Measurements from ENCODE around the gene NSMCE4A.
"Not testable (repeated sequence)": the region's sequence is repeated elsewhere in the genome, so short reads cannot be mapped to it uniquely, and the experiment has no call there.

NSMCE4A gene

DNA sequence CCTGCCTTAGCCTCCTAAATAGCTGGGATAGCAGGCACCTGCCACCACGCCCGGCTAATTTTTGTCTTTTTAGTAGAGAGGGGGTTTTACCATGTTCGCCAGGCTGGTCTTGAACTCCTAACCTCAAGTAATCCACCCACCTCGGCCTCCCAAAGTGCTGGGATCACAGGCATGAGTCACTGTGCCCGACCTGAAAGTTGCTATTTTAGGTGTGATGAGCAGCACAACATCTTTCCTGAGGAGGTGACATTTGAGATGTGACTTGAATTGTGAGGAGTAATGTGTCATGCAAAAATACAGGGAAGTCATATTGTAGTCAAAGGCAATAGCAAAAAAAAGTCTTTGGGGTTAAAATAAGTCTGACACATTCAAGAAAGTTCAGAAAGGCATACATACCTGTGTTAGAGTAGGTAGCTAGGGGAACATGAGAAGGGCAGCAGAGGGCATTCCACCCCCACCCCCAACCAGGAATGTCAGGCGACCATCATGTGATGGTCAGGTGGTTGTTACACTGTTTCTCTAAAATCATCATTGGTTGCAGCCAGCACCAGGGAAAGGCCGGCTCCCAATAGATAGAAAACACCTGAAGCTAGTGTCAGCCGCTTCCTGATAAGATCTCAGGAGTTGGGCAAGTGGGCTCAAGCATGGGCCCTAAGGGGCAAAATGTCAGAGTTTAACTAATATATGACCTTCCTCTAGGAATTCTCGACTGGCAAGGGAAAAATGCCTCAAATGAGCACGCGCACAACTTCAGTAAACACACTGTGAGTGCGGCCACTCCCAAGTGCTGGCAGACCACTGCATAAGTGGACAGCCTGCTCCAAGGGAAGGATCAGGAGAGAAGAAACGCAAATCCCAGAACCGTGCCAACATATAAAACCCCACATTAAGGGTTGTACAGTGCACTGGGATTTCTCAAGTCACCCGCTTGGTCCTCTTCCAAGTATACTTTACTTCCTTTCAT lies 13.6 kb upstream of the NSMCE4A start, which contains the start of gene TACC2:
TSS of gene TACC2 (plus strand) at position 803 of the 964 bp plus-strand sequence. CDS start 32,819 bp downstream, outside the sequence.
- no peak for DNase-seq

DNA sequence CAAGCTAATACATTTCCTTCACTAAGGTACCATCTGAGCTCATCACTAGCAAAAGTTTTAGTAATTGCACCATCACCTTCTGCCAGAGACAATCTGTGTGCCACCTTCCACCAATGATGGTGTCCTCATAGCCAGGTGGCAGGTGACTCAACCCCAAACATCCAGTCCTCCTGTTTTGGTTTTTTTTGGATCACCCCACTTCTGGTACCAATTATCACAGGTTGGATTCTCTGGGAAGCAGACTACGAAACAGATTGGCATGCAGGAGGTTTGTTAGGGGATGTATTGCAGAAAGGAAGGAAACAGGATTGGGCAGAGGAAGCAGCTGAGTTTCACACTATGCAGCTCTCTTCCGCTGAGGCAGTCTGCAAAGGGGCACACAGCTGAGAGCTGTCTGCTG lies 9.4 kb upstream of the NSMCE4A start:
- no peak for DNase-seq

GRCh38 chr10:121983852-121984251 lies 8.8 kb upstream of the NSMCE4A start:
- no peak for DNase-seq

DNA sequence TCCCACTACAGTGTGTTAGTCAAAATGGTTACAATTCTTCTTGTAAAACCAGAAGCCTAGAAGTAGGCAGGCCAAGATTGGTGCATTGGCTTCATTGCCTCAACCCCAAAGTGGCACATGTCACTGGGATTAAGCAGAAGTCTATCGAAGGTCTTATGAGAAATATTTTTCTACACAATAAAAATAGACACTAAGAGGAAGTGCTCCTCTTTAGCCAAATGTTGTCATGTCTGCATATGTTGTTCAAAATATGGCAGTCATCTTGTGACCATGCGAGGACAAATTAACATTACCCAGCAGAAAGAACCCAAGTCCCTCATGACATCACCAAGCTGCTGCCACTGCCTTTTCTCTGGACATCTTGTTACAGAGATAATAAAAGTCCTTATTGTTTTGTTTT lies 6.3 kb upstream of the NSMCE4A start:
- DNase-seq: no peak

DNA sequence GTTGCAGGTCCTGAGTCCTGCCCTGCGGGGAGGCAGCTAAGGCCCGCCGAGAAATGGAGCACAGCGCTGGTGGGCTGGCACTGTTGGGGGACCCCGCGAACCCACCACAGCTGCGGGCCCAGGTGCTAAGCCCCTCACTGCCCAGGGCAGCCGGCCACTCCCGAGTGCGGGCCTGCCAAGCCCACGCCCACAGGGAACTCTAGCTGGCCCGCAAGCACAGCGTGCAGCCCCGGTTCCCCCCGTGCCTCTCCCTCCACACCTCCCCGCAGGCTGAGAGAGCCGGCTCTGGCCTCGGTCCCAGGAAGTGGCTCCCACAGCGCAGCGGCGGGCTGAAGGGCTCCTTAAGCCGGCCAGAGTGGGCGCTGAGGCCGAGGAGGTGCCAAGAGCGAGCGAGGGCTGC lies 3.5 kb upstream of the NSMCE4A start:
- no peak for DNase-seq

- no peak for DNase-seq
Measured at GRCh38 chr10:121976607-121977006, 1.6 kb upstream of the NSMCE4A start.

- peak; percentile 32 for DNase-seq
Measured at GRCh38 chr10:121975295-121976086, 474 bp upstream of the NSMCE4A start.

DNA sequence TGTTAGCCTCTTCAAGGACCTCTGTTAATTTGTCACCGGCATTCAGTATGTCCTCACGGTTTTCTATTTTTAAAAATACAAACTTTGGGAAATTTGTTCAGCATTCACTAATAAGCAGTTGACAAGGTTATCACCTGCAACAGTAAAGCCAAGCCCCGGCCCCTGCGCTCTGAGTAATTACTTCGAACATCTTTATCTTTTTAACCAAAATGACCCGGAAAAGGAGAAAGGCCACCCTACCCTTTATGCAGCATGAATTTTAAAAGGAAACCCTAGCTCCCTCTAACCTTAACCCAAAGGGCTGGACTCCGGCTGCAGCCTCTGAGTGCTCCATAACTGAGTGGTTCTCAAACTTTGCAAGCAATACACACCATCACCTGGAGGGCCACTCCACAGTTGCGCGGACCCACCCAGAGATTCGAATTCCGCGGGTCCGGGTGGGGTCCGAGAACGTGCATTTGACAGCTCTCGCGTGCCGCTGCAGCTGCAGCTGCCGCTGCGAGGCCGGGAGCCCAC lies 940 bp downstream of the NSMCE4A start:
- no peak for DNase-seq

GRCh38 chr10:121969086-121969485 lies 5.9 kb downstream of the NSMCE4A start:
- not testable (repeated sequence) for DNase-seq

- DNase-seq: no peak
Measured at GRCh38 chr10:121965996-121966395, 9.0 kb downstream of the NSMCE4A start.

DNA sequence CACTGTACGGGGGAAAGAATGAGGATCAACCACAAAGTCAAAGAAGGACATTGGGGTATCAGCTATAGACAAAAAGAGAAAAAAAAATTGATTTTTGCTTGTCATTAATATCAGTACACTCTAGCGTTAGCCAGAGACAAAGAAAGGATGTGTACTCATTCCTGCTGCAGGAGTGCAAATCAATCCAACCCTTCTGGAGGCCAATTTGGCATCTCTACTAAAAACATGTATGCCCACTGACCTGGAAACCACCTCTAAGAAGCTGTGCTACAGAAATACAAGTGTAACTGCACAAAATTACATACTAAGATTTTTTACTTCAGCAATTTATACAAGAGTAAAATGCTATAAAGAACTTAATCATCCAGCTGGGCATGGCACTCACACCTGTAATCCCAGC lies 13.6 kb downstream of the NSMCE4A start:
- DNase-seq: peak; percentile 36

- DNase-seq: no peak
Measured at GRCh38 chr10:121959671-121960070, 15.3 kb downstream of the NSMCE4A start.

DNA sequence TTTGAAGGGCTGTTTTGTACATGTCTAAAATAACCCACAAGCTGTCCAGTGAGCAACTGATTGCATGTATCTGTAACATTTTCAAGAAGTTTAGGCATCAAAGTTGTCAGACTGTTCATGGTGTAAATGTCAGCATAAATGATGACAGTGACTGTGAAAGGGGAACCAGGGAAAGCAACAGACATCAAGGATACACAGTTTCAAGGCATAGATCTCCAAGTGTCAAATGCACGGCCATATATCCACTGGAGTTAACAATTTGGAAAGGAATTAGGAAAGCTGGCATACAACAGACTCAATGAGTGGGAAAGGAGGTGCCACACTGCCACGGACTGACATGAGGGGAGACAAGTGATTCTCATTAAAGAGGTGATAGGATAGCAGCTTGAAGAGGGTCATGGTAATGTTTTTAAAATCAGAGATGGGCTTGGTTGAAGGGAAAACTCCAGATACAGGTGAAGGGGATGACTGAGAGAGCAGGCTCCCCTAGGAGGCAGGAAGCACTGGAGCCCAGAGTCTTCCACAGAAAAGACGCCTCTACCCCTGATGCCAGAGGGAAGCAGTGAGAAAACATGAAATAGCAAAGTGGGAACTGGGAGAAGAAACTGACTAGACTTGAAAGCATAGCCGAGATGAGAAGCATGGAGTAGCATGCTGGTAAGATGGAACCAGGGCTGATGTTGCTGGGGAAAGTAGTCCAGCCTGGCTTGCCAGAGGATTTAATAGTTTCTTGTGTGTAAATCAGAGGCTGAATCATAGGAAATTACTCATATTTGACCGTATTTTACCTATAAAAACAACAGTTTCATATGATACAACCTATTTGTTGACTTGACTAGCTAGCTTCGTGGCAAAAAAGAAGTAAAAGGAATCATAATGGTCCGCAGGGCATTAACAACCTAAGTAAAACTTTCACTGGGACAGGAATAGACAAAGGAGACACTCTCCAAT lies 18.6 kb downstream of the NSMCE4A start:
- no peak for DNase-seq

- DNase-seq: no peak
Measured at GRCh38 chr10:121952226-121952625, 22.8 kb downstream of the NSMCE4A start.

DNA sequence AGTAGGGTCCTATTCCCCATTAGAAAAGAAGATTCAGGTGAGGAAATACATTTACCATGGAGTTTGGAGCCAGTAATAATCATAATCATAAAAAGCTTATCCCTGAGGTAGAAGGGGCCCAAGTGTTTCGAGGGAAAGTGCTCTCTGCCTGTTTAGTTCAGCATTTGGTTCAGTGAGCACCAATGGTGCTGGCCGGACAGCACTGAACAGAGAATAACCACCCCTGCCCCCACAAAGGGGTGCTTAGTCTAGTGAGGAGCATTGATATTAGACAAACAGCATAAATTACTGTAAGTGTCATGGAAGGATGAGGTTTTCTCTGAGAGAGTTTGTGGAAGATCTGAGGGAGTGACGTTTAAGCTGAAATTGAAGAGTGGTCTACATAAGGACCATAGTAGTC lies 25.6 kb downstream of the NSMCE4A start:
- DNase-seq: no peak

GRCh38 chr10:121949049-121949448 lies 26.0 kb downstream of the NSMCE4A start:
- DNase-seq: no peak

- DNase-seq: no peak
Measured at GRCh38 chr10:121947343-121948330, 27.4 kb downstream of the NSMCE4A start.

- no peak for DNase-seq
Measured at GRCh38 chr10:121942749-121943416, 32.1 kb downstream of the NSMCE4A start.

GRCh38 chr10:121941532-121941931 lies 33.5 kb downstream of the NSMCE4A start:
- DNase-seq: no peak

GRCh38 chr10:121936295-121936694 lies 38.7 kb downstream of the NSMCE4A start:
- DNase-seq: no peak

All from NCI-H2227 treated with DMSO at 0.1 percent for 48 hours (cell line).